GM12865 (cell line): ENCODE results near the gene OPRL1.

Source experiments
- DNase-seq: peaks from one replicate; pipeline ENCODE4 v3.0.0; 2010; ENCODE audit warnings: low read depth
- H3K4me3 ChIP-seq: 2 replicates; pipeline ENCODE4 v1.5.1; 2011; ENCODE audit warnings: mild to moderate bottlenecking, low read depth, low read length, control low read depth
- TF ChIP-seq, protein P1 (sequence below): IDR thresholded peaks from 2 replicates; pipeline ENCODE4 v1.5.1; 2011; ENCODE audit warnings: low read length, control low read depth, low read depth, inconsistent platforms; ENCODE audit not compliant: insufficient read depth; ENCODE audit errors: missing control alignments

Gene OPRL1

DNA sequence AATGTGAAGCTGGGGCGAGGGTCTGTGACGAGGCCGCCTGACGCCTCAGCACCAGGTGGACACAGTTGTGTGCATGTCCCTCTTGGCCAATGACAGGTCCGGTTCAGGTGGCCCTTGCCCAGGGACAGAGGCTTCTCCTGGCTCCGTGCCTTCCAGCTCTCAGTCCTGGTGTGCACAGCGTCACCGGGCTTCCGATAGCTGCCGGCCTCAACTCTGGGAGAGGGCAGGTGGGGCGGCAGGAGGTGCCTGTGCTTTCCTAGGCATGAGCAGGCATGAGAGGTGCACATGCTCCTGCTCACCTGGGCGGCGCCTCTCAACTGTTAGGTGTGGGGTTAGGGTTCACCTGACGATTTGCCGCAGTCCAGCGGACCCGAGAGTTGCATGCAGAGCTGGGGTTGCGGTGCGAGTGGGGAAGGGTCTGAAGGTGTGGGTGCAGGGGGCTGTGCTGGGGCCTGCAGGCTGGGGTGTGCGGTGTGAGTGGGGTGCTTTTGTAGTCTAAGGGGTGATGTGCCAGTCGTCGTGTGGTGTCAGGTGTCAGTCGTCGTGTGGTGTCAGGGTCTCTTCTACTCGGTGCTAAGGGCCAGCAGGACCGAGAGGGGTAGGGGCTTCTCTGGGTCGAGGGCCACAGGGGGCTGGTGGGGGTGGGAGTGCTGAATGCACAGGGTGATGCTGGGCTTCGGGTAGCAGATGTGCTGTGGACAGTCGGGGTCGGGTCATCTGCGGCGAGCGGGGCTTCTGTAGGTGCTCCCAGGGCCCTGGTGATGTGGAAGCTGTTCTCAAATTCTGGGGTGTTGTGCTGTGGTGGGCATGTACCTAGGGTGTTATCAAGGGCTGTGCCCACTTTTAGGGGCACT, 26.7 kb upstream of the OPRL1 start:
- TF ChIP-seq, protein P1, sequence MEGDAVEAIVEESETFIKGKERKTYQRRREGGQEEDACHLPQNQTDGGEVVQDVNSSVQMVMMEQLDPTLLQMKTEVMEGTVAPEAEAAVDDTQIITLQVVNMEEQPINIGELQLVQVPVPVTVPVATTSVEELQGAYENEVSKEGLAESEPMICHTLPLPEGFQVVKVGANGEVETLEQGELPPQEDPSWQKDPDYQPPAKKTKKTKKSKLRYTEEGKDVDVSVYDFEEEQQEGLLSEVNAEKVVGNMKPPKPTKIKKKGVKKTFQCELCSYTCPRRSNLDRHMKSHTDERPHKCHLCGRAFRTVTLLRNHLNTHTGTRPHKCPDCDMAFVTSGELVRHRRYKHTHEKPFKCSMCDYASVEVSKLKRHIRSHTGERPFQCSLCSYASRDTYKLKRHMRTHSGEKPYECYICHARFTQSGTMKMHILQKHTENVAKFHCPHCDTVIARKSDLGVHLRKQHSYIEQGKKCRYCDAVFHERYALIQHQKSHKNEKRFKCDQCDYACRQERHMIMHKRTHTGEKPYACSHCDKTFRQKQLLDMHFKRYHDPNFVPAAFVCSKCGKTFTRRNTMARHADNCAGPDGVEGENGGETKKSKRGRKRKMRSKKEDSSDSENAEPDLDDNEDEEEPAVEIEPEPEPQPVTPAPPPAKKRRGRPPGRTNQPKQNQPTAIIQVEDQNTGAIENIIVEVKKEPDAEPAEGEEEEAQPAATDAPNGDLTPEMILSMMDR: no peak
- no peak for DNase-seq
- no peak overlapping the region for H3K4me3 ChIP-seq

- no peak for DNase-seq
- TF ChIP-seq, protein P1: peak; percentile 21
- H3K4me3 ChIP-seq: no peak overlapping the region
These were observed 25.8 kb upstream of the OPRL1 start for GRCh38 chr20:64053841-64054661.

DNA sequence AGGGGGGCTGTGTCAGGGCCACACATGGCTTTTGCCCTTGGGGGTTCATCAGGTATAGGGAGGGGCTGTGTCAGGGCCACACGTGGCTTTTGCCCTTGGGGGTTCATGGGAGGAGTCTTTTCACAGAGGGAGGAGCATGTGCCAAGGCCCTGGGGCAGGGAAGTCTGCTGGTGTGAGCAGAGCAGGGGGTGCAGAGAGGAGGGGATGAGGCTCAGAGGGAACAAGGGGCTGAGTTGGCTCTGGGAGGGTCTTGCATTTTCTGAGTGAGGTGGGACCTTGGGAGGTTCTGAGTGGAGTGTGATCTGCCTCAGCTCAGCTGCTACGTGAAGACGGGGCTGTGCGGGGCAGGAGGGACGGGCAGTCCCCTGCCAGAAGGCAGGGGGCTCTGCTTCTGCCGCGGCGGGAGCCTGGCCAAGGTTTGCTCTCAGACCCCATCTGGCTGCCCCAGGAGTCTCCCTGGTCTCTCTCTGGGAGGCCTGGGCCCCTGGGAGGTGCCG, 24.4 kb upstream of the OPRL1 start:
- DNase-seq: no peak
- TF ChIP-seq, protein P1: no peak
- no peak overlapping the region for H3K4me3 ChIP-seq

GRCh38 chr20:64055893-64056638, 23.8 kb upstream of the OPRL1 start:
- peak; percentile 40 for DNase-seq
- no peak overlapping the region for H3K4me3 ChIP-seq
- TF ChIP-seq, protein P1: no peak

GRCh38 chr20:64056639-64056888, 23.3 kb upstream of the OPRL1 start:
- no peak overlapping the region for H3K4me3 ChIP-seq
- TF ChIP-seq, protein P1: no peak
- DNase-seq: no peak

DNA sequence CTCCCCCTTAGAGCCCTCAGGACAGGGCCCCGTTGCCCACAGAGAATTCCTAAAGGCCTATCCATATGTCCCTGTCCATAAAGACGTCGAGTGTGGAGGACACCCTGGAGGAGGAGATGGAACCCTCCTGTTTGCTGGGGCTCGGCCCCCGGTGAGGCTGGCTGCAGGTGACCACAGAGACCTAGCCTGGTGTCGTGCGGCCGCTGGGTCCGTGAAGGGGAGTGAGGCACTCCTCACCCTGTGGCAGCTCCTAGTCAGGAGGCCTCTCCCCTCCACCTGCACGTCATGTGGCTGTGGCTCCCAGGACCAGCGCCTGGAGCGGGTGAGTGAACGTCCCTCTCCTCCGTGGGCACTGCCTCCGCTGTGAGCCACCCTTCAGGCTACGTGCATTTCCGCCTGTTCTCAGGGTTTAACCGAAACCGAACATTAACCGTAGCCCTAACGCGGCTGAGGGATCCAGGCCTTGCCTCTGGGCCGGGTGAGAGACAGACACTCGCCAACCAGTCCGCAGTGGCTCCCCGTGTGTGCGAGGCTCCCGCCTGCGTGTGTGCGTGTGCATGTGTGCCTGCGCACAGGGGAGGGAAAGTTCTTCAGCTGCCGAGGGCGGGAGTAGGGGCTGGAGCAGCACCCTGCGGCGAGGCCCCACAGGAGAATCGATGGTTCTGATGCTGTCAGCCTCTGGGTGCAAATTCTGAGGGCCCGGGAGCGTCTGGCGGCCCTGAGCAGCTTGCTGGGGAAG, 22.8 kb upstream of the OPRL1 start:
- no peak for DNase-seq
- no peak overlapping the region for H3K4me3 ChIP-seq
- TF ChIP-seq, protein P1: no peak
